Activated CD4-positive, alpha-beta T cell treated with anti-CD3 and anti-CD28 coated beads, Interleukin-2, amount 50 U/mL, for 48 hours (primary cell): ENCODE data around the gene DOLK.

Source experiments
- DNase-seq, 2 experiments: peaks; one replicate each; pipeline ENCODE4 v3.0.0-alpha.2; 2020

Gene DOLK

DNA sequence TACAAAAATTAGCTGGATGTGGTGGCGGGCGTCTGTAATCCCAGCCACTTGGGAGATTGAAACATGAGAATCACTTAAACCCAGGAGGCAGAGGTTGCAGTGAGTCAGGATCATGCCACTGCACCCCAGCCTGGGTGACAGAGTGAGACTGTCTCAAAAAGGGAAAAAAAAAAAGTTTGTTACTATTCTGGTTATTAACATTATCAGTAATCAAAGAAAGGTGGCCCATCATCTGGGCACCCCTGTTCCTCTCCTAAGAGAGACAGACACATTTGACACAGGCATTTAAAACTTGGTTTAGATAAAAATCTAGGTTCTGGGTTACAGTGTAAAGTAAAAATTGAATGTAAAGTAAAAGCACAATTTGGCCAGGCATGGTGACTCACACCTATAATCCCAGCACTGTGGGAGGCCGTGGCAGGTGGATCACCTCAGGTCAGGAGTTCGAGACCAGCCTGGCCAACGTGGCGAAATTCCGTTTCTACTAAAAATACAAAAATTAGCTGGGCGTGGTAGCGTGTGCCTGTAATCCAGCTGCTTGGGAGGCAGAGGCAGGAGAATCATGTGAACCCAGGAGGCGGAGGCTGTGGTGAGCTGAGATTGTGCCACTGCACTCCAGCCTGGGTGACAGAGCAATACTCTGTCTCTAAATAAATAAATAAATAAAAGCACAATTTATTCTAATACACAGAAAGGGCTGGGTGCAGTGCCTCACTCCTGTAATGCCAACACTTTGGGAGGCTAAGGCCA lies 43.4 kb downstream of the DOLK start:
- DNase-seq, result peak in 1 of 2 experiments; percentile 31

- DNase-seq, result no peak
These were observed 44.3 kb downstream of the DOLK start for GRCh38 chr9:128903079-128903461.

DNA sequence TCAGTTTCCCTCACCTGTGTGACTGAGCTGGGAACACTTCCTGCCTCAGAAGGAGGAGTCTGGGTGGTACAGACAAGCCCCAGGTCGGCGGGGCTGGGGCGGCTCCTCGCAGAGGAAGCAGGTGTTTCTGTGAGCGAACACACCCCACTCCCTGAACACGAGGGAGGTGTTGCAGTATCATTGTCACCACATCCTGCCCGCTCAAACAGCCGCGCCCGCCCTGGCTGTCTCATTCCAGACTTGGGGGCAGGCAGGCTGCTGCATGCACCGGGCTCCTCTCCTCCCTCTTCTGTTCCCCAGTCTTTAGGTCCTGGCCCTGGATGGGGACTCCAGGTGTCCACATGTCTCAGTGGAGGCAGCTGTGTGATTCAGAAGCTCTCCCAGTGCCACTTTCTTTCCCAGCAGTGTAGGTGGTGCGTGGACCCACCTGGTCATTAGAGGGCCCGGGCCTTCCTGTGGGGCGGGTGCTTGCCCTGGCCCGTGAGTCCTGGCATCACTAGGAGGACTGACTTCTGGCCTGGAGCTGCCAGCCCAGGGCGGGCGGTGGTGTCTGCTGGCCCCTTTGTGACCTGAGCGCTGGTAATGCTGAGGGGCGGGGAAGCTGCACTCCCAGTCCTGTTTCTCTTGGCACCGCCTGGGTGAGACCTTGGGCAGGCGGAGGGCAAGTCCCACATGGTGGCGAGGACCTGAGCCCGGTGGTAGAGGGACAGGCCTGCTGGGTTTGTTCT lies 44.9 kb downstream of the DOLK start:
- DNase-seq, result peak; percentile 84 to 86

DNA sequence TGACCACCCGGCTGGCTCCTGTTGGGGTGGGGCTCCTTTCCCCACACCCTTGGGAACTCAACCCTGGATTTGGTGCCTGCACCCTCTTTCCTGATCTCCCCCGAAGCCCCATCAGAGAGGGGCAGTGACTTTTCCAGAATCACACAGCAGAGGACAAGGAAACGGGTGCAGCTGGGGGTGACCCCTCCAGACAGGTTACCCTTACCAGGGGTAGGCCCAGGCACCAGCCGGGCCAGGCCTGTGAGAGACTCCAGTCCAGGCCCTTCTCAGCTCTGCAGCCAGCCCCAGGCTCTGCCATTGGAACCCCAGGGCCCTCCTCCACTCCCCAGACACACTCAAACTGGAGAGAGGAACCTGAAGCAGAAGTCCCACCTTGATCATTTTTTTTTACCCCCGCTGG lies 45.6 kb downstream of the DOLK start:
- peak in 1 of 2 experiments; percentile 18 for DNase-seq

DNA sequence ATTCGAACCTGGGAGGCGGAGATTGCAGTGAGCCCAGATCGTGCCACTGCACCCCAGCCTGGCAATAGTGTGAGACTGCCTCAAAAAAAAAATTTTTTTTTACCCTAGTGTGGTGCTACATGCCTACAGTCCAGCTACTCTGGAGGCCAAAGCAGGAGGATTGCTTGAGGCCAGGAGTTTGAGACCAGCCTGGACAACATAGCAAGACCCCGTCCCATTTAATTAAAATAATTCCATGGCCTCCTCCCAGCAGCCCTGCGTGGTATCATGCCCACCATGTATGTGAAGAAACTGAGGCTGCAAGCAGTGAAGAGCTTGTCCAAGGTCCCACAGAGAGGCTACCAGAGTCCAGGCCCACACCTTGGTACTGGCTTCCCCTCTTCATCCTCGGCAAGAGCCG lies 46.0 kb downstream of the DOLK start:
- DNase-seq, result no peak

- peak in 1 of 2 experiments; percentile 46 for DNase-seq
These were observed 47.7 kb downstream of the DOLK start for GRCh38 chr9:128899566-128900322.

DNA sequence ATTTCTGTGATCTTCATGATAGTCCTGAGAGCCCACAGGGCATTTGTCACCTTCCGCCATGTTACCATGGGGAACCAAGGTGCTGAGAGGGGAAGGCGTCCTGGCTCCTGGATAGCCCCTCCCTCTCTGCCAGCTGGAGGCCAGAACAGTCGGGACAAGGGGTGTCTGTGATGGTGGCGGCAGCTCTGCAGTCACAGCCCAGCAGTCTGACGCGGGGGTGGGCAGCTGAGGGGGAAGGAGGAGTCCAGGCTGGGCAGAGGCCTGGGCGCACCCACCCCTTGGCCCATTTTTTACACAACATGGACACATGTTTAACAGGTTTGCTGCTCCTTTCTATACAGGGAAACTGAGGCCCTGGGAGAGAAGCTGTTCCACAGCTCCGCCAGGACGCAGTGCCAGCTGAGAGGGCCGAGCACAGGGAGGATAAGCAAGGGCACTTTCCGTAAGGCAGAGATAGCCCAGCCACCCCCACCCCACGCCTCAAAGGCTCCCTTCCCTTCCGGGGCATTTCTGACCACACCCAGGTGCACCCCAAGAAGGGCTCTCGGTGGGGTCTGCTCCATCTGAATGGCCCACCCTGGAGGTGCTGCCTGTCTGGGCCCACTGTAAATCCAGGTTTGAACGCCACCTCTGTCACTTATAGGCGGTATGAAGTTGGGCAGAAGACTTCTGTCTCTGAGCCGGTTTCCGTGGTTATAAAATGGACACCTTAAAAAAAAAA lies 48.4 kb downstream of the DOLK start:
- no peak for DNase-seq

GRCh38 chr9:128898382-128898781 lies 49.0 kb downstream of the DOLK start:
- no peak for DNase-seq

GRCh38 chr9:128895556-128895955 lies 51.8 kb downstream of the DOLK start:
- DNase-seq, result no peak
